Gastroesophageal sphincter (tissue), 3 donors: Measurements from ENCODE around the gene NUP98.

Experiments
- CTCF ChIP-seq, 4 experiments: fragments of 200-600 bp in 2 of 4; fragments of 450-650 bp in 2 of 4; sonication (generic) in 1 of 4; IDR thresholded peaks; one replicate each; pipeline ENCODE4 v1.5.1; 2017 to 2019; ENCODE audit warnings: antibody characterized with exemption in 4 of 4, mild to moderate bottlenecking in 2 of 4, moderate library complexity in 2 of 4
- POLR2A ChIP-seq, 2 donors: fragments of 450-650 bp; IDR thresholded peaks; one replicate each; pipeline ENCODE4 v1.6.1; 2017; ENCODE audit warnings: antibody characterized with exemption in 2 of 2, mild to moderate bottlenecking in 2 of 2, moderate library complexity in 1 of 2

- no peak for TF ChIP-seq POLR2A (IDR thresholded peaks at IDR 0.05)
- TF ChIP-seq CTCF (IDR thresholded peaks at IDR 0.05): no peak
Measured at GRCh38 chr11:3745161-3745560, 52.2 kb downstream of the NUP98 start.
